Measurements from ENCODE around the gene N4BP2. TPM values are rescaled to one million over a fixed set of nuclear protein-coding genes. Genes with fewer than 3 reads are reported as not detected.
"Not testable (repeated sequence)": the region's sequence is repeated elsewhere in the genome, so short reads cannot be mapped to it uniquely, and the experiment has no call there.

The N4BP2 gene
- total RNA-seq = 34.4 TPM

GRCh38 chr4:40056716-40057585 lies at the start of gene N4BP2:
TSS of gene N4BP2 (plus strand) at chr4:40056850. CDS start at chr4:40097341, 40,491 bp downstream.
- DNase-seq = peak; percentile 95

- no peak for DNase-seq
Observed at GRCh38 chr4:40016007-40016406, 40.6 kb upstream of the N4BP2 start.

- DNase-seq = no peak
Observed at GRCh38 chr4:40020221-40020620, 36.4 kb upstream of the N4BP2 start.

GRCh38 chr4:40021116-40021515 lies 35.5 kb upstream of the N4BP2 start:
- not testable (repeated sequence) for DNase-seq

GRCh38 chr4:40024049-40024448 lies 32.6 kb upstream of the N4BP2 start:
- not testable (repeated sequence) for DNase-seq

- DNase-seq = no peak
Observed at GRCh38 chr4:40032785-40033184, 23.9 kb upstream of the N4BP2 start.

- DNase-seq = no peak
Observed at GRCh38 chr4:40033613-40034012, 23.0 kb upstream of the N4BP2 start.

- no peak for DNase-seq
Observed at GRCh38 chr4:40038977-40039376, 17.7 kb upstream of the N4BP2 start.

- DNase-seq = no peak
Observed at GRCh38 chr4:40040908-40041307, 15.7 kb upstream of the N4BP2 start.

GRCh38 chr4:40043786-40044185 lies 12.9 kb upstream of the N4BP2 start:
- DNase-seq = no peak

GRCh38 chr4:40046311-40046980 lies 10.2 kb upstream of the N4BP2 start:
- peak; percentile 56 for DNase-seq

GRCh38 chr4:40053161-40053560 lies 3.5 kb upstream of the N4BP2 start:
- DNase-seq = no peak

- no peak for DNase-seq
Observed at GRCh38 chr4:40055511-40055862, 1.2 kb upstream of the N4BP2 start.

- DNase-seq = peak; percentile 85
Observed at GRCh38 chr4:40055863-40056715, 561 bp upstream of the N4BP2 start.

- peak; percentile 97 for DNase-seq
Observed at GRCh38 chr4:40057586-40058091, 989 bp downstream of the N4BP2 start.

- DNase-seq = peak; percentile 37
Observed at GRCh38 chr4:40058121-40058520, 1.5 kb downstream of the N4BP2 start.

- no peak for DNase-seq
Observed at GRCh38 chr4:40058854-40059253, 2.2 kb downstream of the N4BP2 start.

- no peak for DNase-seq
Observed at GRCh38 chr4:40059362-40059761, 2.7 kb downstream of the N4BP2 start.

- no peak for DNase-seq
Observed at GRCh38 chr4:40065010-40065409, 8.4 kb downstream of the N4BP2 start.

- no peak for DNase-seq
Observed at GRCh38 chr4:40066651-40067050, 10.0 kb downstream of the N4BP2 start.

GRCh38 chr4:40070387-40070786 lies 13.7 kb downstream of the N4BP2 start:
- no peak for DNase-seq

- DNase-seq = no peak
Observed at GRCh38 chr4:40086421-40086820, 29.8 kb downstream of the N4BP2 start.
